Measurements from ENCODE around the gene FGB. TPM values are rescaled to one million over a fixed set of nuclear protein-coding genes. Genes with fewer than 3 reads are reported as not detected.

The FGB gene
- total and polyA plus RNA-seq, 2 of the 13 experiments (the other 11 are each of a cell fraction or from before 2014, with no cell fraction given): 226 to 784 TPM

GRCh38 chr4:154603033-154603943, 40.5 kb downstream of the FGB start (continued):
- TF ChIP-seq CERS6 (CRISPR knock-in tag; IDR thresholded peaks at IDR 0.05) (no peak), ZNF317 (CRISPR knock-in tag; IDR thresholded peaks at IDR 0.05) (no peak), CTCF (CRISPR knock-in tag; IDR thresholded peaks at IDR 0.05) (no peak), ZC3H4 (CRISPR knock-in tag; IDR thresholded peaks at IDR 0.05; ENCODE audit: borderline replicate concordance) (peak; percentile 75; the same call in 1 of the 2 replicates), ZNF24 (IDR thresholded peaks at IDR 0.05) (no peak), ZNF256 (CRISPR knock-in tag; conservative IDR thresholded peaks at IDR 0.05) (no peak), SIN3A (IDR thresholded peaks at IDR 0.05; ENCODE audit: borderline replicate concordance, low read depth, low read length) (0 out of 2 replicates have a peak, but pooled peaks have one; percentile 48), ZBTB43 (CRISPR knock-in tag; conservative IDR thresholded peaks at IDR 0.05) (0 out of 2 replicates have a peak, but pooled peaks have one; percentile 7), SSRP1 (CRISPR knock-in tag; IDR thresholded peaks at IDR 0.05) (peak; percentile 97), ZFAT (CRISPR knock-in tag; conservative IDR thresholded peaks at IDR 0.05) (0 out of 2 replicates have a peak, but pooled peaks have one; percentile 50), MAX (IDR thresholded peaks at IDR 0.05) (0 out of 2 replicates have a peak, but pooled peaks have one; percentile 15), TBL1XR1 (IDR thresholded peaks at IDR 0.05; ENCODE audit: borderline replicate concordance, low read length, partially characterized antibody) (no peak), PAF1 (CRISPR knock-in tag; IDR thresholded peaks at IDR 0.05) (peak; percentile 95), ZNF557 (CRISPR knock-in tag; IDR thresholded peaks at IDR 0.05) (no peak), ATF4 (CRISPR knock-in tag; IDR thresholded peaks at IDR 0.05) (no peak; a peak in 1 of 4 replicates), ZHX1 (CRISPR knock-in tag; IDR thresholded peaks at IDR 0.05; ENCODE audit: low read depth) (no peak), SAP130 (CRISPR knock-in tag; IDR thresholded peaks at IDR 0.05; ENCODE audit: low read depth) (no peak), GLI4 (CRISPR knock-in tag; IDR thresholded peaks at IDR 0.05; ENCODE audit: borderline replicate concordance) (no peak), ZFP90 (CRISPR knock-in tag; IDR thresholded peaks at IDR 0.05; ENCODE audit: borderline replicate concordance) (no peak), ZNF75D (CRISPR knock-in tag; IDR thresholded peaks at IDR 0.05; ENCODE audit: borderline replicate concordance) (no peak)
